HG03442 (cell line): ENCODE measurements around the gene CA5A.
"Not testable (repeated sequence)": the region's sequence is repeated elsewhere in the genome, so short reads cannot be mapped to it uniquely, and the experiment has no call there.

ENCODE experiments used
- ATAC-seq: cut with Tn5 transposase; IDR thresholded peaks from one replicate; pipeline ENCODE4 v1.9.1; 2021; ENCODE audit warnings: mild to moderate bottlenecking, moderate library complexity; ENCODE audit not compliant: unreplicated experiment

Gene CA5A

GRCh38 chr16:87926246-87927194, 9.8 kb downstream of the CA5A start:
- ATAC-seq = no peak

GRCh38 chr16:87924811-87925670, 11.3 kb downstream of the CA5A start:
- ATAC-seq = peak; percentile 10

GRCh38 chr16:87924041-87924810, 12.1 kb downstream of the CA5A start:
- ATAC-seq = peak; percentile 54

GRCh38 chr16:87922250-87922871, 14.0 kb downstream of the CA5A start:
- ATAC-seq = no peak

GRCh38 chr16:87921236-87921773, 15.0 kb downstream of the CA5A start:
- ATAC-seq = no peak

- ATAC-seq = no peak
Observed at GRCh38 chr16:87919681-87919994, 16.7 kb downstream of the CA5A start.

- ATAC-seq = no peak
Observed at GRCh38 chr16:87918866-87919680, 17.3 kb downstream of the CA5A start.

GRCh38 chr16:87918338-87918737, 18.0 kb downstream of the CA5A start:
- ATAC-seq = no peak

- no peak for ATAC-seq
Observed at GRCh38 chr16:87917503-87917902, 18.8 kb downstream of the CA5A start.

- ATAC-seq = no peak
Observed at GRCh38 chr16:87914812-87915211, 21.5 kb downstream of the CA5A start.

- ATAC-seq = not testable (repeated sequence)
Observed at GRCh38 chr16:87914021-87914725, 22.2 kb downstream of the CA5A start.

GRCh38 chr16:87912691-87913090, 23.6 kb downstream of the CA5A start:
- not testable (repeated sequence) for ATAC-seq

- ATAC-seq = not testable (repeated sequence)
Observed at GRCh38 chr16:87911106-87911763, 25.1 kb downstream of the CA5A start.

GRCh38 chr16:87909203-87909935, 27.0 kb downstream of the CA5A start:
- peak; percentile 61 for ATAC-seq

GRCh38 chr16:87908101-87908500, 28.2 kb downstream of the CA5A start:
- not testable (repeated sequence) for ATAC-seq

GRCh38 chr16:87905521-87905920, 30.8 kb downstream of the CA5A start:
- ATAC-seq = not testable (repeated sequence)

GRCh38 chr16:87904963-87905362, 31.4 kb downstream of the CA5A start:
- ATAC-seq = not testable (repeated sequence)

- ATAC-seq = not testable (repeated sequence)
Observed at GRCh38 chr16:87900489-87900888, 35.8 kb downstream of the CA5A start.
